Measurements from ENCODE around the gene ISL2.

ISL2 gene

DNA sequence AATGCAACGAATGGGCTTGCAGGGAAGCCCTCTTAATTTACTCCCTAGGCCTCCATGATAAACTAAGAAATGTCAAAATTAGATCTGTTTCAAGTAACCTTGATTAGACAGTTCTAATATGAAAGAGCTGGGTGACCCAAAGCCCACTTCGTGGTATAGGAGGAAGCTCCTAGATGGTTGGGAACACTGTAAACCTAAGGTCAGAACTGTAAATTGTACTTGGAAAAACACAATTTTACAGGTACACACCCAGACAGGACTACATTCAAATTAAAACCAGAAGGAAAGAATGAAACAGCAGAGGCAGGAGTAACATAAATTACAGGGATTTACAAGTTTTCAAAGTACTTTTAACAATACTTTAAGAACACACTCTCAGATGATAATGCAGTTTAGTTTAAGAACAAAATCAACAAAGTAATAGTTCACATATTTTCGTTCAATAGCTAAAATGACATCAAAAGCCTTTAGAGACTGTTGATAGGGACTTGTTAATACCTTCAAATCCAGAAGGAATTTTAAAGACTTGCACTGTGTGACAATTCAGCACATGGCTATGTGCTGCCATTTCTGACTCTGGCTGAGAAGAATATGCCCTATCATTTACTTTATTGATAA lies 18.4 kb downstream of the ISL2 start:
- Histone ChIP-seq H3K27ac (no peak overlapping the region), H3K4me3 (ENCODE audit: low read depth, low read length) (no peak overlapping the region), H3K27me3 (replicated peaks) (no peaks in the 10 kb centered on the region), H3K36me3 (replicated peaks) (no peaks in the 10 kb centered on the region)
- DNase-seq = no peak
- no peak for TF ChIP-seq CTCF (IDR thresholded peaks at IDR 0.05; ENCODE audit: low read depth, low read length, missing control alignments)
- in situ Hi-C loops (cut with HindIII; ENCODE audit: low pct_ligation_motif_present, low sequenced_read_pairs) = no loop called here

DNA sequence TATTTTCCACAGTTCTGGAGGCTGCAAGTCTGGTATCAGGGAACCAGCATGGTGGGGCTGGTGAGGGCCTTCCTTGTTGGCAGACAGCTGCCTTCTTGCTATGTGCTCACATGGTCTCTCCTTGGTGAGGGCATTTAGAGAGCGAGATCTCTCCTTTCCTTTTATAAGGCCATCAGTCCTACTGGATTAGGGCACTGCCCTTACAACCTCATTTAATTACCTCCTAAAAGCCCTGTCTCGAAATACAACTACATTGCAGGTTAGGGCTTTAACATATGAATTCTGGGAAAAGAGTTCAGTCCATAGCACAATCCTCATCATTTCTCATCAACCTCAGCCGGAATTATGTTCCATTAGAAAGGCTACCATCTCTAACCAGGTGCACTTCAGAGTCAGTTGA lies 21.9 kb downstream of the ISL2 start:
- Histone ChIP-seq H3K27me3 (replicated peaks) (no peaks in the 10 kb centered on the region), H3K4me3 (ENCODE audit: low read depth, low read length) (no peak overlapping the region), H3K36me3 (replicated peaks) (no peaks in the 10 kb centered on the region), H3K27ac (no peak overlapping the region)
- in situ Hi-C loops (cut with HindIII; ENCODE audit: low pct_ligation_motif_present, low sequenced_read_pairs) = no loop called here
- no peak for TF ChIP-seq CTCF (IDR thresholded peaks at IDR 0.05; ENCODE audit: low read depth, low read length, missing control alignments)
- no peak for DNase-seq

- Histone ChIP-seq H3K27ac (no peak overlapping the region), H3K36me3 (replicated peaks) (no peaks in the 10 kb centered on the region), H3K4me3 (ENCODE audit: low read depth, low read length) (no peak overlapping the region), H3K27me3 (replicated peaks) (no peaks in the 10 kb centered on the region)
- no peak for DNase-seq
- TF ChIP-seq CTCF (IDR thresholded peaks at IDR 0.05; ENCODE audit: low read depth, low read length, missing control alignments) = no peak
- in situ Hi-C loops (cut with HindIII; ENCODE audit: low pct_ligation_motif_present, low sequenced_read_pairs) = no loop called here
These were observed 22.6 kb downstream of the ISL2 start for GRCh38 chr15:76359152-76359551.

DNA sequence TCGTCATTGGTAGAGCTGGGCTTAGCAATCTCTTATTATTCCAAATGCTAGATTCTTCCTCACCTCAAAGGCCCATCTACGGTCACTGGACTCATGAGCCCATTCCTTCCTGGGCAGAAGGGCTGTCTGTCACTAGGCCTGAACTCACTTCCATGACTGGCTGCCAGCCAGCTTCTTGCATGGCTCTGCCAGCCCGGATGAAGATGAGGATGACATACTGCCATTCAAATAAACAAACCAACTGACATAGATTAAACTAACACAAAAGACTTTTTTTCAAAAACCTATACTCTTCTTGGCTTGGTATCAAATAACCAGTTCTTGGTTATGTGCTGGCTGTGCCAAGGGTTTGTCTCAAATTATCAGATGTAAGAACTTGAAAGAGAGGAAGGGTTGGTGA lies 23.8 kb downstream of the ISL2 start:
- Histone ChIP-seq H3K36me3 (replicated peaks) (no peaks in the 10 kb centered on the region), H3K27me3 (replicated peaks) (no peaks in the 10 kb centered on the region), H3K4me3 (ENCODE audit: low read depth, low read length) (no peak overlapping the region), H3K27ac (no peak overlapping the region)
- DNase-seq = no peak
- TF ChIP-seq CTCF (IDR thresholded peaks at IDR 0.05; ENCODE audit: low read depth, low read length, missing control alignments) = no peak
- in situ Hi-C loops (cut with HindIII; ENCODE audit: low pct_ligation_motif_present, low sequenced_read_pairs) = no loop called here

GRCh38 chr15:76363251-76363650 lies 26.7 kb downstream of the ISL2 start:
- no peak overlapping the region for H3K4me3 ChIP-seq (ENCODE audit: low read depth, low read length)
- TF ChIP-seq CTCF (IDR thresholded peaks at IDR 0.05; ENCODE audit: low read depth, low read length, missing control alignments) = no peak
- no peak overlapping the region for H3K27ac ChIP-seq
- H3K36me3 ChIP-seq (replicated peaks) = no peaks in the 10 kb centered on the region
- no peak for DNase-seq
- in situ Hi-C loops (cut with HindIII; ENCODE audit: low pct_ligation_motif_present, low sequenced_read_pairs) = no loop called here
- no peaks in the 10 kb centered on the region for H3K27me3 ChIP-seq (replicated peaks)

- in situ Hi-C loops (cut with HindIII; ENCODE audit: low pct_ligation_motif_present, low sequenced_read_pairs) = no loop called here
- TF ChIP-seq CTCF (IDR thresholded peaks at IDR 0.05; ENCODE audit: low read depth, low read length, missing control alignments) = no peak
These were observed 30.1 kb downstream of the ISL2 start for GRCh38 chr15:76366714-76367113.

More at GRCh38 chr15:76366714-76367113, 30.1 kb downstream of the ISL2 start:
- no peaks in the 10 kb centered on the region for H3K27me3 ChIP-seq (replicated peaks)
- no peaks in the 10 kb centered on the region for H3K36me3 ChIP-seq (replicated peaks)
- H3K27ac ChIP-seq = no peak overlapping the region
- no peak for DNase-seq
- no peak overlapping the region for H3K4me3 ChIP-seq (ENCODE audit: low read depth, low read length)
